NOMO-1 treated with DMSO at 0.1 percent for 48 hours (cell line): ENCODE data around the gene CDYL.
A peak's percentile ranks its signal among the peaks of the same experiment; 100 is the strongest.

Source experiments
- DNase-seq: peaks from one replicate; lab custom pipeline; 2025; ENCODE audit not compliant: unreplicated experiment; lab: John Stamatoyannopoulos, UW

CDYL gene

GRCh38 chr6:4905826-4906225 lies 129.6 kb downstream of the CDYL start:
- peak; percentile 64 for DNase-seq

GRCh38 chr6:4906293-4907276 lies 130.4 kb downstream of the CDYL start:
- no peak for DNase-seq

- no peak for DNase-seq
These were observed 131.4 kb downstream of the CDYL start for GRCh38 chr6:4907602-4908001.

GRCh38 chr6:4908062-4908461 lies 131.9 kb downstream of the CDYL start:
- DNase-seq = no peak

GRCh38 chr6:4909063-4909706 lies 133.0 kb downstream of the CDYL start:
- DNase-seq = no peak

GRCh38 chr6:4910037-4910760 lies 134.0 kb downstream of the CDYL start:
- DNase-seq = no peak

GRCh38 chr6:4912559-4912958 lies 136.4 kb downstream of the CDYL start:
- no peak for DNase-seq

- no peak for DNase-seq
These were observed 137.7 kb downstream of the CDYL start for GRCh38 chr6:4913705-4914419.

GRCh38 chr6:4914420-4915159 lies 138.4 kb downstream of the CDYL start:
- DNase-seq = no peak

- no peak for DNase-seq
These were observed 140.9 kb downstream of the CDYL start for GRCh38 chr6:4916954-4917561.

GRCh38 chr6:4920914-4921410 lies 144.8 kb downstream of the CDYL start:
- no peak for DNase-seq

GRCh38 chr6:4922488-4923037 lies 146.4 kb downstream of the CDYL start:
- DNase-seq = no peak

- DNase-seq = no peak
These were observed 146.9 kb downstream of the CDYL start for GRCh38 chr6:4923081-4923480.

GRCh38 chr6:4924661-4925271 lies 148.6 kb downstream of the CDYL start:
- no peak for DNase-seq

GRCh38 chr6:4925580-4925979 lies 149.4 kb downstream of the CDYL start:
- no peak for DNase-seq

GRCh38 chr6:4928426-4928825 lies 152.2 kb downstream of the CDYL start:
- no peak for DNase-seq

GRCh38 chr6:4929097-4929718 lies 153.0 kb downstream of the CDYL start:
- no peak for DNase-seq

GRCh38 chr6:4930025-4930691 lies 154.0 kb downstream of the CDYL start:
- DNase-seq = no peak
